SK-N-SH treated with all-trans-retinoic acid at 6 μM for 48 hours (cell line): ENCODE measurements around the gene EIF3B.

ENCODE experiments used
- ATAC-seq: fragments of 200-7000 bp; cut with Tn5 transposase; 3 replicates; pipeline ENCODE4 v1.9.1; 2020; ENCODE audit warnings: mild to moderate bottlenecking, moderate library complexity
- ARNTL ChIP-seq: fragments of 450-650 bp; formaldehyde crosslinking; IDR thresholded peaks from 2 replicates; pipeline ENCODE4 v1.5.0; 2020; ENCODE audit warnings: low read depth, mild to moderate bottlenecking, moderate library complexity, borderline replicate concordance
- CSDC2 ChIP-seq: fragments of 250-450 bp; sonication (Bioruptor Pico); IDR thresholded peaks from 2 replicates; pipeline ENCODE4 v1.5.0; 2020; ENCODE audit warnings: mild to moderate bottlenecking, moderate library complexity
- GLIS3 ChIP-seq: fragments of 250-450 bp; sonication (Bioruptor Pico); IDR thresholded peaks from 2 replicates; pipeline ENCODE4 v1.5.0; 2020; ENCODE audit warnings: mild to moderate bottlenecking, moderate library complexity
- ISL1 ChIP-seq: fragments of 250-450 bp; sonication (Bioruptor Pico); IDR thresholded peaks from 2 replicates; pipeline ENCODE4 v2.1.2; 2022; ENCODE audit warnings: mild to moderate bottlenecking, moderate library complexity
- OSR1 ChIP-seq: fragments of 250-450 bp; sonication (Bioruptor Pico); IDR thresholded peaks from 2 replicates; pipeline ENCODE4 v1.8.0; 2022; ENCODE audit warnings: moderate library complexity, mild to moderate bottlenecking, inconsistent platforms
- PATZ1 ChIP-seq: fragments of 250-450 bp; sonication (Bioruptor Pico); IDR thresholded peaks from 2 replicates; pipeline ENCODE4 v1.8.0; 2020; ENCODE audit warnings: mild to moderate bottlenecking, moderate library complexity, borderline replicate concordance
- PPARA ChIP-seq: fragments of 250-450 bp; sonication (Bioruptor Pico); IDR thresholded peaks from 2 replicates; pipeline ENCODE4 v1.5.0; 2020; ENCODE audit warnings: mild to moderate bottlenecking, borderline replicate concordance
- RARB ChIP-seq: fragments of 250-450 bp; sonication (Bioruptor Pico); IDR thresholded peaks from 2 replicates; pipeline ENCODE4 v1.8.0; 2021; ENCODE audit warnings: mild to moderate bottlenecking, moderate library complexity
- SNAI2 ChIP-seq: fragments of 250-450 bp; sonication (Bioruptor Pico); IDR thresholded peaks from 2 replicates; pipeline ENCODE4 v1.5.0; 2020; ENCODE audit warnings: mild to moderate bottlenecking, moderate library complexity
- ZNF565 ChIP-seq: fragments of 450-650 bp; formaldehyde crosslinking; conservative IDR thresholded peaks from 2 replicates; pipeline ENCODE4 v1.5.0; 2020; ENCODE audit warnings: low read depth, mild to moderate bottlenecking, moderate library complexity
- ZNF8 ChIP-seq: fragments of 450-650 bp; formaldehyde crosslinking; IDR thresholded peaks from 2 replicates; pipeline ENCODE4 v1.5.0; 2020; ENCODE audit warnings: mild to moderate bottlenecking, moderate library complexity
- TF ChIP-seq, protein P1 (sequence below): fragments of 250-450 bp; sonication (Bioruptor Pico); IDR thresholded peaks from 2 replicates; pipeline ENCODE4 v1.5.1; 2020; ENCODE audit warnings: low read depth, mild to moderate bottlenecking, moderate library complexity
- TF ChIP-seq, protein P2 (sequence below): fragments of 250-450 bp; sonication (Bioruptor Pico); IDR thresholded peaks from 2 replicates; pipeline ENCODE4 v1.5.0; 2020; ENCODE audit warnings: mild to moderate bottlenecking, moderate library complexity

EIF3B gene

DNA sequence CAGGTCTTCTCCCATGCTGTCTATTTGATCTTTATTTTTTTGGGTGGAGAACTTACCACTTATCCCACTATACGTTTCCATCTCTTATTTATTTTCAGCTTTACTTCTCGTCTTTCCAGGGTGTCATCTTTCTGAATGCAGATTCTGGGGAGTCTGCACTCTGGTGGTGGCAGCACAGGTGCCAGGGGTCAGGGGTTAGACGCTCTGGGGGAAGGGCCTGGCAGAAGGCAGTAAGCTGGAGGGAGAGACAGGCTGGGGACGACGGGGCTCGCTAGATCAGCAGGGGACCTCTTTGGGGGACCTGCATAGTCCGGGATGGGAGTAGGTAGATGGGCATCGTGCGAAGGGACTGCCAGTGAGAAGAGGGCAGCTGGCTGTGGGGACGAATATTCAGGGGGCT lies 71.1 kb downstream of the EIF3B start:
- TF ChIP-seq RARB (CRISPR knock-in tag) (no peak), PPARA (no peak), ZNF565 (CRISPR knock-in tag) (no peak), ARNTL (CRISPR knock-in tag) (no peak), SNAI2 (CRISPR knock-in tag) (no peak), ISL1 (CRISPR knock-in tag) (no peak), ZNF8 (CRISPR knock-in tag) (no peak), CSDC2 (CRISPR knock-in tag) (no peak), OSR1 (CRISPR knock-in tag) (no peak), PATZ1 (CRISPR knock-in tag) (no peak), GLIS3 (CRISPR knock-in tag) (no peak)
- TF ChIP-seq, protein P1, sequence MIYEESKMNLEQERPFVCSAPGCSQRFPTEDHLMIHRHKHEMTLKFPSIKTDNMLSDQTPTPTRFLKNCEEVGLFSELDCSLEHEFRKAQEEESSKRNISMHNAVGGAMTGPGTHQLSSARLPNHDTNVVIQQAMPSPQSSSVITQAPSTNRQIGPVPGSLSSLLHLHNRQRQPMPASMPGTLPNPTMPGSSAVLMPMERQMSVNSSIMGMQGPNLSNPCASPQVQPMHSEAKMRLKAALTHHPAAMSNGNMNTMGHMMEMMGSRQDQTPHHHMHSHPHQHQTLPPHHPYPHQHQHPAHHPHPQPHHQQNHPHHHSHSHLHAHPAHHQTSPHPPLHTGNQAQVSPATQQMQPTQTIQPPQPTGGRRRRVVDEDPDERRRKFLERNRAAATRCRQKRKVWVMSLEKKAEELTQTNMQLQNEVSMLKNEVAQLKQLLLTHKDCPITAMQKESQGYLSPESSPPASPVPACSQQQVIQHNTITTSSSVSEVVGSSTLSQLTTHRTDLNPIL (CRISPR knock-in tag) = no peak
- TF ChIP-seq, protein P2, sequence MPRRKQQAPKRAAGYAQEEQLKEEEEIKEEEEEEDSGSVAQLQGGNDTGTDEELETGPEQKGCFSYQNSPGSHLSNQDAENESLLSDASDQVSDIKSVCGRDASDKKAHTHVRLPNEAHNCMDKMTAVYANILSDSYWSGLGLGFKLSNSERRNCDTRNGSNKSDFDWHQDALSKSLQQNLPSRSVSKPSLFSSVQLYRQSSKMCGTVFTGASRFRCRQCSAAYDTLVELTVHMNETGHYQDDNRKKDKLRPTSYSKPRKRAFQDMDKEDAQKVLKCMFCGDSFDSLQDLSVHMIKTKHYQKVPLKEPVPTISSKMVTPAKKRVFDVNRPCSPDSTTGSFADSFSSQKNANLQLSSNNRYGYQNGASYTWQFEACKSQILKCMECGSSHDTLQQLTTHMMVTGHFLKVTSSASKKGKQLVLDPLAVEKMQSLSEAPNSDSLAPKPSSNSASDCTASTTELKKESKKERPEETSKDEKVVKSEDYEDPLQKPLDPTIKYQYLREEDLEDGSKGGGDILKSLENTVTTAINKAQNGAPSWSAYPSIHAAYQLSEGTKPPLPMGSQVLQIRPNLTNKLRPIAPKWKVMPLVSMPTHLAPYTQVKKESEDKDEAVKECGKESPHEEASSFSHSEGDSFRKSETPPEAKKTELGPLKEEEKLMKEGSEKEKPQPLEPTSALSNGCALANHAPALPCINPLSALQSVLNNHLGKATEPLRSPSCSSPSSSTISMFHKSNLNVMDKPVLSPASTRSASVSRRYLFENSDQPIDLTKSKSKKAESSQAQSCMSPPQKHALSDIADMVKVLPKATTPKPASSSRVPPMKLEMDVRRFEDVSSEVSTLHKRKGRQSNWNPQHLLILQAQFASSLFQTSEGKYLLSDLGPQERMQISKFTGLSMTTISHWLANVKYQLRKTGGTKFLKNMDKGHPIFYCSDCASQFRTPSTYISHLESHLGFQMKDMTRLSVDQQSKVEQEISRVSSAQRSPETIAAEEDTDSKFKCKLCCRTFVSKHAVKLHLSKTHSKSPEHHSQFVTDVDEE (CRISPR knock-in tag) = no peak
- TF ChIP-seq, all 23 proteins: peak for 0
- no peak for ATAC-seq
